HCT116 (cell line): ENCODE data around the gene ZNF20. TPM values are rescaled to one million over a fixed set of nuclear protein-coding genes. Genes with fewer than 3 reads are reported as not detected.

ENCODE experiments used
- ATAC-seq: fragments of 200-7000 bp; cut with Tn5 transposase; 2 replicates; pipeline ENCODE4 v1.9.1; 2020; ENCODE audit warnings: mild to moderate bottlenecking, moderate library complexity
- BruUV-seq: library from RNA; stranded (reverse); fragments of 400-500 nt; replicated peaks from 2 replicates; lab custom pipeline; 2021; lab: Mats Ljungman, UMichigan
- CTCF ChIA-PET: fragments of 300-600 bp; sonication (Branson Sonifier 250); formaldehyde crosslinking; loops from one replicate; lab custom pipeline; 2021; ENCODE audit warnings: antibody characterized with exemption; lab: Charles Lee
- POLR2A ChIA-PET: fragments of 300-600, 350-600 bp; sonication (Branson Sonifier 250); formaldehyde crosslinking; loops from one replicate; lab custom pipeline; 2021; ENCODE audit warnings: antibody characterized with exemption; lab: Charles Lee
- RAD21 ChIA-PET, 2 experiments: fragments of 300-600 bp; sonication (Branson Sonifier 250); formaldehyde crosslinking; loops; one replicate each; lab custom pipeline; 2023; ENCODE audit warnings: low total read pairs in 2 of 2; ENCODE audit not compliant: uncharacterized antibody in 2 of 2, unreplicated experiment in 2 of 2, low non-redundant PET in 1 of 2; lab: Charles Lee
- DNase-seq: peaks from one replicate; pipeline ENCODE4 v3.0.0-alpha.2; 2010; ENCODE audit warnings: low read depth, low spot score
- H2AFZ ChIP-seq: fragments of 200-600 bp; shearing (Covaris generic), sonication (generic); 2 replicates; pipeline ENCODE4 v1.6.1; 2017; ENCODE audit warnings: low read depth, mixed run types, mixed read lengths, antibody characterized with exemption, low read length; ENCODE audit not compliant: poor library complexity, severe bottlenecking
- H3K27ac ChIP-seq: 2 replicates; pipeline ENCODE4 v1.5.1; 2012; ENCODE audit warnings: low read depth, low read length
- H3K27me3 ChIP-seq: fragments of 200-600 bp; sonication (generic); 2 replicates; pipeline ENCODE4 v1.6.1; 2016; ENCODE audit warnings: mixed run types, low read length, mixed read lengths; ENCODE audit not compliant: insufficient read depth
- H3K36me3 ChIP-seq, 2 experiments: fragments of 200-500 bp in 1 of 2; fragments of 200-600 bp in 1 of 2; sonication (Bioruptor generic) in 1 of 2; sonication (generic) in 1 of 2; 2 replicates each; pipeline versions ENCODE4 v1.5.1 to v1.6.1; 2014 to 2016; ENCODE audit warnings: low read length in 2 of 2, inconsistent platforms in 1 of 2, mixed read lengths in 1 of 2, mixed run types in 1 of 2; ENCODE audit not compliant: insufficient read depth in 2 of 2, control insufficient read depth in 1 of 2
- H3K4me1 ChIP-seq, 2 experiments: fragments of 200-600 bp in 1 of 2; sonication (generic) in 1 of 2; 2 replicates each; pipeline versions ENCODE4 v1.5.1 to v1.6.1; 2012 to 2017; ENCODE audit warnings: low read length in 2 of 2, inconsistent platforms in 1 of 2, mild to moderate bottlenecking in 1 of 2, mixed read lengths in 1 of 2, mixed run types in 1 of 2, moderate library complexity in 1 of 2; ENCODE audit not compliant: insufficient read depth in 2 of 2, control insufficient read depth in 1 of 2
- H3K4me2 ChIP-seq: fragments of 200-600 bp; sonication (generic); 2 replicates; pipeline ENCODE4 v1.6.1; 2017; ENCODE audit warnings: mixed run types, low read length, mixed read lengths
- H3K4me3 ChIP-seq, 2 experiments: fragments of 200-600 bp in 1 of 2; sonication (generic) in 1 of 2; replicated peaks in 1 of 2; 2 replicates each; pipeline ENCODE4 v1.5.1; 2011 to 2016; ENCODE audit warnings: low read length in 2 of 2, control low read depth in 1 of 2, low read depth in 1 of 2, mild to moderate bottlenecking in 1 of 2, mixed read lengths in 1 of 2, mixed run types in 1 of 2
- H3K79me2 ChIP-seq: fragments of 200-600 bp; sonication (generic); 2 replicates; pipeline ENCODE4 v1.6.1; 2017; ENCODE audit warnings: mild to moderate bottlenecking, mixed run types, low read length, moderate library complexity, mixed read lengths; ENCODE audit not compliant: insufficient read depth
- H3K9ac ChIP-seq: fragments of 200-600 bp; sonication (generic); 2 replicates; pipeline ENCODE4 v1.6.1; 2016; ENCODE audit warnings: low read length, mixed read lengths
- H3K9me2 ChIP-seq: fragments of 200-600 bp; sonication (generic), shearing (Covaris generic); 2 replicates; pipeline ENCODE4 v1.6.1; 2017; ENCODE audit warnings: mixed run types, mild to moderate bottlenecking, moderate library complexity; ENCODE audit not compliant: insufficient read depth
- H3K9me3 ChIP-seq, 2 experiments: fragments of 200-500 bp in 1 of 2; fragments of 200-600 bp in 1 of 2; sonication (Bioruptor generic) in 1 of 2; sonication (generic) in 1 of 2; 2 replicates each; pipeline ENCODE4 v1.6.1; 2014 to 2017; ENCODE audit warnings: low read length in 2 of 2, mixed read lengths in 2 of 2, inconsistent platforms in 1 of 2, low read depth in 1 of 2, mild to moderate bottlenecking in 1 of 2, mixed run types in 1 of 2, moderate library complexity in 1 of 2; ENCODE audit not compliant: control insufficient read depth in 1 of 2, insufficient read depth in 1 of 2
- H4K20me1 ChIP-seq: fragments of 200-600 bp; sonication (generic), shearing (Covaris generic); 2 replicates; pipeline ENCODE4 v1.6.1; 2017; ENCODE audit warnings: mixed run types, mild to moderate bottlenecking, moderate library complexity; ENCODE audit not compliant: insufficient read depth
- CEBPB ChIP-seq: IDR thresholded peaks from 2 replicates; pipeline ENCODE4 v1.6.1; 2012; ENCODE audit warnings: low read depth
- EGR1 ChIP-seq: IDR thresholded peaks from 2 replicates; pipeline ENCODE4 v1.6.1; 2012; ENCODE audit warnings: low read depth
- RAD21 ChIP-seq: IDR thresholded peaks from 2 replicates; pipeline ENCODE4 v1.6.1; 2012; ENCODE audit warnings: low read depth, mild to moderate bottlenecking
- SP1 ChIP-seq: IDR thresholded peaks from 2 replicates; pipeline ENCODE4 v1.6.1; 2012; ENCODE audit warnings: low read depth
- intact Hi-C: fragments of 100-400 bp; cut with micrococcal nuclease; formaldehyde crosslinking; loops from 2 replicates; pipeline ENCODE4 v1.10.0; 2022
- total RNA-seq: library from RNA; stranded (reverse); gene quantifications from one replicate; pipeline ENCODE4 v1.2.1, GENCODE V29; 2021; ENCODE audit not compliant: unreplicated experiment

Gene ZNF20
- total RNA-seq, 1 experiment from 2014 or later: 1.0 TPM

DNA sequence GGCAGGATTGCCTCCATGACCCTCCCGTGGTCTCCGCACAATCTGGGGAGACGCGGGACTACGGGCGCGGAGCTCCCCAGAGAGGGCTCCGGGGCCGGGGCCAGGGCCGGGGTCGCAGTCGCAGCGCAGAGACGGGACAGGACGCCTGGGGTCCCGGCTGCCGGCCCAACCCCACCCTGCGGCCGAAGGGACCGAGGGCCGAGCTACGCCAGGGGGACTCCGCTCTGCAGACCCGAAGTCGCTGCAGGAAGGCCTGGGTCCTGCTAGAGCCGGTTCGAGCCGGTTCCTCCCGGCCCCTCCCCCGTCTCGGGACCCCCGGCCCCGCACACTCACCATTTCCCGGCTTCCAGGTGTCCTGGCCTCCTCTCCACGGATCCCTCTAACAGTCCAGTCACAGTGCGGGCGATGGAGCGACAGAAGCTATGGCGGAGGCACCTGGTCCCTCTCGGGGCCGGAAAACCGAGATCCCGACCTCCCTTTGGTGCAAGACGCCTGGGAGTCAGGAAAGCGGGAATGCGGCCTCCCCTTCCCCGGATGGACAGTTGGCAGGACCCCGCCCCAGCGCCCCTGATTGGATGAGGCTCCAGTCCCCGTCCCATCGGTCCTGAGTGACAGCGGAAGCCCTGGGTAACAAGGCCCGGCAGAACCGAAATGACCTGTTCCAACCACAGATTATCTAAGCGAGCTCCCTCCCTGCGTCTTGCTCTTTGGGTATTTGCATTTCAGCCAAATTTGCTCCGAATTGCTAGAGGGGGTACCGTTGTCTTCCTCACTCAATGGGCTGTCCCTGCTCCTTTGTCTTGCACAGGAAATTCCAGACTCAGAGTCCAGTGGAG, 16.3 kb upstream of the ZNF20 start, which contains the start of gene ZNF625:
Gene ZNF625, minus strand, starts transcription at position 512 of the 836 bp plus-strand sequence. Its CDS starts 176 bp downstream, at position 336.
- H3K27ac ChIP-seq: no peak within 1 kb of the TSS
- H2AFZ ChIP-seq: no peak within 1 kb of the TSS
- no peaks in the 10 kb centered on the region for H3K36me3 ChIP-seq
- no peak within 1 kb of the TSS for H3K9ac ChIP-seq
- H4K20me1 ChIP-seq: no peaks in the 10 kb centered on the region
- no peak within 1 kb of the TSS for H3K4me2 ChIP-seq
- CTCF ChIA-PET: no interaction called here
- POLR2A ChIA-PET: no interaction called here
- no peaks in the 10 kb centered on the region for H3K9me2 ChIP-seq
- RAD21 ChIA-PET: no interaction called here
- intact Hi-C loops: no loop called here
- DNase-seq: no peak
- no peaks in the 10 kb centered on the region for H3K79me2 ChIP-seq
- H3K4me3 ChIP-seq: no peak within 1 kb of the TSS
- H3K4me1 ChIP-seq: no peaks in the 10 kb centered on the region
- ATAC-seq: no peak
- H3K27me3 ChIP-seq: no peaks in the 10 kb centered on the region
- peaks cover 4 to 14% of the 10 kb centered on the region in 2 experiments; a peak in 2 of 4 replicates for H3K9me3 ChIP-seq
- no peak for TF ChIP-seq RAD21
- TF ChIP-seq CEBPB: no peak
- no peak for TF ChIP-seq EGR1
- BruUV-seq: no TSS peak

DNA sequence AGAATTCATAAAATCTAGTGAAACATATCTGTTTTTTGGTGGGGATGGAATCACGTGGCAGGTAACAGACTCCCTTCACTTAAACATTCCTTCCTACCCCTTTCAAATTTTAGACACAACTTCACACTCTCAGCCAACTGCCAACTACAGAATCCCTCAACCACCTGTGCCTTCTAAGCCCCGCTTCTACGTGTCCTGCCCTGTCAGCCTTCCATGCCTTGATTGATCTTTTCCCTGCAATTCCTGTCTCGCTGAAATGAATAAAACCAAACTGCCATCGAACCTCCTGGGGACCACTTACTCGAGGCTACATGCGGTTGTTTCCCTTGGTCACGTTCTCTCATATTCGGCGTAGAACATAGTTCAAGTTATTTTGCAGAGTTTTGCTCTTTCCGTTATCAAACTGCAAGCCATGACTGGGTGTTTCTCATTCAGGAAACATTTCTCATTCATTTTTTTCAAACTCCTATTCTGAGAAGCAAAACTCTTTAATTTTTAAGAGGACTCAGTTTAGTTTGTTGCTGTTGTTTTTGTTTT, 15.2 kb upstream of the ZNF20 start:
- H3K27me3 ChIP-seq: no peaks in the 10 kb centered on the region
- no peak overlapping the region for H3K9ac ChIP-seq
- H3K27ac ChIP-seq: no peak overlapping the region
- intact Hi-C loops: no loop called here
- ChIA-PET POLR2A (no interaction called here), RAD21 (no interaction called here), CTCF (no interaction called here)
- no peaks in the 10 kb centered on the region for H3K4me1 ChIP-seq
- H3K9me2 ChIP-seq: no peaks in the 10 kb centered on the region
- H4K20me1 ChIP-seq: no peaks in the 10 kb centered on the region
- H3K4me2 ChIP-seq: no peak overlapping the region
- no peak overlapping the region for H3K4me3 ChIP-seq
- ATAC-seq (no peak), DNase-seq (no peak)
- H2AFZ ChIP-seq: no peak overlapping the region
- no peaks in the 10 kb centered on the region for H3K79me2 ChIP-seq
- TF ChIP-seq SP1: no peak
- H3K36me3 ChIP-seq: no peaks in the 10 kb centered on the region
- BruUV-seq: no TSS peak
- peaks cover 4 to 16% of the 10 kb centered on the region in 2 experiments; a peak in 2 of 4 replicates for H3K9me3 ChIP-seq
